Endothelial cell of hepatic sinusoid (primary cell): Measurements from ENCODE around the gene GATD1.

Experiments
- in situ Hi-C: cut with HindIII; loops from 2 replicates; pipeline ENCODE4 v1.10.0; 2017; ENCODE audit warnings: low sequenced_read_pairs

GATD1 gene

GRCh38 chr11:733072-733471 lies 44.2 kb downstream of the GATD1 start:
- in situ Hi-C loops, result no loop called here

DNA sequence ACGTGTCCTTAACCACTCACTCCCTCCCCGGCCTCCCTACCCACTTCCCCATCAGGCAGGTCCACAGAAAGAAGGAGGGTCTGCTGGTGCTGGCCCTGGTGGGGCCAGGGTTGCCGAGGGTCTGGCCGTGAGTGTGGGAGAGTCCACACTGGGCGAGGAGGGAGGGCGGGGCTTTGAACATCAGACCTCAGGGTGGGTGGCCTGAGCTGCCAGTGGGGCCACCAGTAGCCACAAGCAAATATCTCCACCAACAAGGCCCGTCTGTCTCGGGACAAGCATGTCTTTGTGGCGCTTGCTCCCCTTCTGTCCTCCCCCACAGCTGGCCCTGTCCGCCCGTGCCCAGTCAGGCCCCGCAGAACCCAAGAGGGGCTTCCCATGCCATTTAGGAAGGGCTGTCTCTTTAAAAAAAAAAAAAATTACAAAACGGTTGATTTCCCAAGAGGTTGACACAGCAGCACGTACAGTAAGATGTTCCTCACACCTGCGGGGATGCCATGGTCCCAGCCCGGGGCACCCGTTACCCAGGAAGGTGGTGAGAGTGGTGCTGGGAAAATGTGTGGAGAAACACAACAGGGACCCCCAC lies 47.7 kb downstream of the GATD1 start:
- in situ Hi-C loops, result no loop called here

DNA sequence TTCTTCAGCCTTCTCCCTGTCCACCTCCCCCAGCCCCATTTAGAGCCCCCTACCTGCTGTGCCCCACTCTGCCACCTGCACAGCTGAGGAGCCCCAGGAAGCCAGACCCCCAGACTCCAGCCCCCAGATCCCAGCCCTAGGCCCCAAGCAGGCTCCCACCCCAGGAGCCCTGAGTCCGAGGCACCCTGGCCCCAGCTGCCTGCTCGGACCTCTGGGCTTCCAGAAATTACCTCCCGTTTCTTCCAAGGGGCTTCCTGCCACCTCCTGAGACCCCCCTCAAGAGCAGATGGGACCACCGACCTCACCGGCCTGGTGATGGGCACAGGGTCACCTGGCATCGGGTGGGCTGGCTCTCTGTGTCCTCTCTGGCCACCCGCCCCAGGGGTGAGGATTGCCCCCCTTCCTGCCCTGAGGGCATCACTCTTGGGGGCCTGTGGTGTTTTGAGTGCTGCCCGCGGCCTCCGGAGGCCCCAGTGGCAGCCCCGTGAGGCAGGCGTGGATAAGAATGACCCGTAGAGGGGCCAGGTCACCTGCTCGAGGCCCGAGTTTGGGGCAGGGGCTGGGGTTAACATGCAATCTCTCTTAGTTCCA lies 48.3 kb downstream of the GATD1 start:
- in situ Hi-C loops, result no loop called here

DNA sequence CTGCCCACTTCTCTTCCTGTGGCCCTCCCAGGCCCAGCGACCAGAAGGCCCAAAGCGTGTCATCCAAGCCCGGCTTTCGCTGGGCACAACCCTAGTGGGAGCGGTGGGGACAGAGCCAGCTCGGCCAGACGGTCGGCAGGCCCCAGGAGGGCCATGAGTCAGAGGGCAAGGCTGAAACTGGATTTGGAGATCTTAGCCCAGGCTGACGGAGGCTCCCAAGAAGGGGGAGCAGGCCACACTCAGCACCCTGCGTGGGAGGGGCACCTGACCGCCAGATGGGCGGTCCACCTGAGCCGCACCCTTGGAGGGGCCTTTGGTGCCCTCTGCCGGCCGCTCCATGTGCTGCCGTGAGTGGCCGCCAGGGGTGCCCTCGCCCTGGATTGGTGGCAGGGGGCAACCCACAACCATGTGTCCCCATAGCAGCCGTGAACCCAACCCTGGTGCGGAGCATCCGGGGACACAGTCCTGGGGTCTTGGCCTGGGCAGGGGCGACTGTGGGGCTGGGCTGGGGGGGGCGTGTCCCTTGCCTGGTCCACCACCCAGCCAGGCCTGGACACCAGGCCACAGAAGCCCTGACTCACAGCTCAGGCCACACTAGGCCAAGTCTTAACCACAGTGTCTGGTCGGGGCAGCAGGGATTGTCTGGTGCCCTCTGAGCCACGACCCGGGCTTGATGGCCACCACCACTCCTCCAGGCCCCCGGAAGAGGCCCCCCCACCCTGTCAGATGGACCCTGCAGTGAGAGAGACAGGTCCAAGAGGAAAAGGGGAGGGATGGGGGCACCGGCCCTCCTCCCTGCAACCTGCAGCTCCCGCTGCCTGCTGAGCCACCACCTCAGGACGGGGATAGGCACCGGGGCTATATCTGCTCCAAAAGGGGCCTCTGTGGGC lies 49.2 kb downstream of the GATD1 start:
- in situ Hi-C loops, result no loop called here

DNA sequence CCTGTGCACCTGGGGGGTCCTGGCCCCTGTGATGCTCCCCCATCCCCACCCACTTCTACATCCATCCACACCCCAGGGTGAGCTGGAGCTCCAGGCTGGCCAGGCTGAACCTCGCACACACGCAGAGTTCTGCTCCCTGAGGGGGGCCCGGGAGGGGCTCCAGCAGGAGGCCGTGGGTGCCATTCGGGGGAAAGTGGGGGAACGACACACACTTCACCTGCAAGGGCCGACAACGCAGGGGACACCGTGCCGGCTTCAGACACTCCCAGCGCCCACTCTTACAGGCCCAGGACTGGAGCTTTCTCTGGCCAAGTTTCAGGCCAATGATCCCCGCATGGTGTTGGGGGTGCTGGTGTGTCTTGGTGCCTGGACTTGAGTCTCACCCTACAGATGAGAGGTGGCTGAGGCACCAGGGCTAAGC lies 50.0 kb downstream of the GATD1 start:
- in situ Hi-C loops, result no loop called here

DNA sequence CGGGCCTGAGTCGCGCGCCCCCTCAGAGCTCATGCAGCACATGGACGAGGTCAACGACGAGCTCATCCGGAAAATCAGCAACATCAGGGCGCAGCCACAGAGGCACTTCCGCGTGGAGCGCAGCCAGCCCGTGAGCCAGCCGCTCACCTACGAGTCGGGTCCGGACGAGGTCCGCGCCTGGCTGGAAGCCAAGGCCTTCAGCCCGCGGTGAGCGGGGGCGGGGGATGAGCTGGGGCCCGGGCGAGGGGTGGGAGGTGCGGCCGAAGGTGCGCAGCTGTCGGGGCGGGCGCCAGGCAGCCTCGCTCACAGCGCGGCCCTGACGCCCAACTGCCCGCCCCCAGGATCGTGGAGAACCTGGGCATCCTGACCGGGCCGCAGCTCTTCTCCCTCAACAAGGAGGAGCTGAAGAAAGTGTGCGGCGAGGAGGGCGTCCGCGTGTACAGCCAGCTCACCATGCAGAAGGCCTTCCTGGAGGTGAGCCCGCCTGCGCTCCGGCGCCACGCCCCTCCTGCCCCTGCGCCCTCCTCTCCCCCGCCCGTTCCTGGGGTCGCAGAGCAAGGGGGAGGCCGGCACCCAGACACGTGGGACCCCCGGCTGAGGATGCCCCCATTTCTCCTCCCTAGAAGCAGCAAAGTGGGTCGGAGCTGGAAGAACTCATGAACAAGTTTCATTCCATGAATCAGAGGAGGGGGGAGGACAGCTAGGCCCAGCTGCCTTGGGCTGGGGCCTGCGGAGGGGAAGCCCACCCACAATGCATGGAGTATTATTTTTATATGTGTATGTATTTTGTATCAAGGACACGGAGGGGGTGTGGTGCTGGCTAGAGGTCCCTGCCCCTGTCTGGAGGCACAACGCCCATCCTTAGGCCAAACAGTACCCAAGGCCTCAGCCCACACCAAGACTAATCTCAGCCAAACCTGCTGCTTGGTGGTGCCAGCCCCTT lies 50.7 kb downstream of the GATD1 start:
- in situ Hi-C loops, result no loop called here

DNA sequence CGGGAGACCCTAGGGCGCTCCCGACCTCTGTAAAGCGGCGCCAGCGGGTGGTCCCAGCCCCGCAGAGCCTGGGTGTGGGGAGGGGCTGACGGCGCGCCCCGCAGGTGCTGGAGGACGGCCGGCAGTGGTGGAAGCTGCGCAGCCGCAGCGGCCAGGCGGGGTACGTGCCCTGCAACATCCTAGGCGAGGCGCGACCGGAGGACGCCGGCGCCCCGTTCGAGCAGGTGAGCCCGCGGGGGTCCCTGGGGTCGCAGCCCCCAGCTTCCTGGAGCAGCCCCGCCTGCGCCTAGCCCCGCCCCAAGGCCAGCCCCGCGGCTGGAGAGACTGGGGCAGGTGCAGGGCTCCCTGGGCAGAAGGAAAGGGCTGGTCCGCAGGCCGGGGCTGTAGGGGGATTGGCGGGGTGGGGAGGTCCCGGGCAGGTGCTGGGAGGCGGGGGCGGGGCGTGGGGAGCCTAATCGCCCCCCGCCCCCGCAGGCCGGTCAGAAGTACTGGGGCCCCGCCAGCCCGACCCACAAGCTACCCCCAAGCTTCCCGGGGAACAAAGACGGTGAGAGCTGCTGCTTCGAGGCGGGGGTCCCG lies 51.6 kb downstream of the GATD1 start:
- in situ Hi-C loops, result no loop called here

DNA sequence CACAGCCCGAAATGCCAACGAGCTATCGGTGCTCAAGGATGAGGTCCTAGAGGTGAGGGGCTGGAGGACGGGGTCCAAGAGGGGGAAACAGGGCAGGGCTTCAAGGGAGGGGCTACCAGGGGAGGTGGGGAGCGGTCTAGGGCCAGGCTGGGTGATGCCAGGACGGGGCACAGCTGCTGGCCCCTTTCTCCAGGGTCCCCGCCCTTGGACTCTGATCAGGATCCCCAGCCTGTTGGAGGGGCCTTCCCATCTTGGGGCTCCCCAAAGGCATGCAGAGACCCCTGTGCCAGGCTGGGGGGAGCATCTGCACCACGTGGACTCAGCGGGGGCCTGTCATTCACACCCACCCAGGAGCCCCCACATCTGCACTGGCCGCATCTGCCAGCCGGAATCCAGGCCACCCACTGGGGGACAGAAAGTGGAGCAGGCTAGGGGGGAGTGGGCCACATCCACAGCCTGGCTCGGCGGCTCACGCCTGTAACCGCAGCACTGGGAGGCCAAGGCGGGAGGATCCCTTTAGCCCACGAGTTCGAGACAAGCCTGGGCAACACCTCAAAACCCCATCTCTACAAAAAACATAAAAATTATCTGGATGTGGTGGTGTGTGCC lies 52.4 kb downstream of the GATD1 start:
- in situ Hi-C loops, result no loop called here

DNA sequence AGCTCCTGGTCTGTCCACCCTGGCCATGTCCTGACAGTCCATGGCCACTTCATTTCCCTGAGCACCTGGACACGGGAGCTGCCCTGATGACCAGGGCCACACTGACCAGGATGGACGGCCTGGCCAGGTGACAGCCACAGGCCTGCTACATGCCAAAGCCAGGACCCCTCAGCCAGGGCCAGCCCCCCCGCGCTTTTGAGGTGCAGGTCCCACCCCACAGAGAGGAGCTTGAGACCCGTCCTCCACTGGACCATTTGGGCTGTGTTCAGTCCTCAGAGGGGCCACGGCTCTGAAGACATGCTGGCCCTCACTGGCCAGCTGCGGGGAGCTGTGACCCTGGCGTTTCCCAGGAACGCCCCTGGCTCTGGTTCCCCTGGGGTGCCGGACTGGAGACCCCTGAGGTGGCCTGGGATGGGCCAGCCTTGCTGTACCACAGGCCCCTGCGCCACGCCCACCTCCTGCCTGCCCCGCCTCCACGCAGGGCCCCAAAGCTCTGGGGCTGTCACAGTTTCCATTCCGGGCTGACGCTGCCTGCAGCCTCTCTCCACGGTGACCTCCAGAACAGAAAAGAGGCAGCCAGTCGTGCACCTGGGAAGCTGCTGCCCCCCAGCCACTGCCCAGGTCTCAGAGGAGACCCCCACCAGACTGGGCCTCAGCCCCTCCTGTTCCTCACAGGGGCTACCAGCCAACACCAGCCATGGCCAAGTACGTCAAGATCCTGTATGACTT lies 53.1 kb downstream of the GATD1 start:
- in situ Hi-C loops, result no loop called here

- in situ Hi-C loops, result no loop called here
Observed at GRCh38 chr11:723120-723883, 54.0 kb downstream of the GATD1 start.

- in situ Hi-C loops, result no loop called here
Observed at GRCh38 chr11:722346-722811, 54.9 kb downstream of the GATD1 start.

DNA sequence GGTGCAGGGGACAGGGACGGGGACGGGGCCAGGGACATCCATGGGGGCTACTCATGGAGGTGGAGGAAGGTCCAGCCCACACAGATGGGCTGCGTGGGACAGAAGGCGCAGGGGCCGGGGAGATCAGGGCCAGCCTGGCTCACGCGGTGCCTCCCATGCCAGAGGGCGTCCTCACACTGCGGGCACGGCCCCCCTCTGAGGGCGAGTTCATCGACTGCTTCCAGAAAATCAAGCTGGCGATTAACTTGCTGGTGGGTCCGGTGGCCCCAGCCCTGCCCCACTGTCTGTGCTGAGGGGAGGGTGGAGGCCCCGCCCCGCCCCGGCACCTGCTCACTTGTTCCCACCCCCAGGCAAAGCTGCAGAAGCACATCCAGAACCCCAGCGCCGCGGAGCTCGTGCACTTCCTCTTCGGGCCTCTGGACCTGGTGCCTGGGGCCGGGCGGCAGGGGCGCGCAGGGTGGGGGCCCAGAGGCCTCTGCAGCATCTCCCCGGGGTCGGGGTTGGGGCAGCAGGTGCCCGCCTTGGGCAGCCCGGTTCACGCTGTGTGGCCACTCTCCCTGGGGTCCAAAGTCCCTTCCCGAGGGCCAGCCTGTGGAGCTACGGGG lies 55.4 kb downstream of the GATD1 start:
- in situ Hi-C loops, result no loop called here

GRCh38 chr11:721247-721740 lies 56.0 kb downstream of the GATD1 start:
- in situ Hi-C loops, result no loop called here

DNA sequence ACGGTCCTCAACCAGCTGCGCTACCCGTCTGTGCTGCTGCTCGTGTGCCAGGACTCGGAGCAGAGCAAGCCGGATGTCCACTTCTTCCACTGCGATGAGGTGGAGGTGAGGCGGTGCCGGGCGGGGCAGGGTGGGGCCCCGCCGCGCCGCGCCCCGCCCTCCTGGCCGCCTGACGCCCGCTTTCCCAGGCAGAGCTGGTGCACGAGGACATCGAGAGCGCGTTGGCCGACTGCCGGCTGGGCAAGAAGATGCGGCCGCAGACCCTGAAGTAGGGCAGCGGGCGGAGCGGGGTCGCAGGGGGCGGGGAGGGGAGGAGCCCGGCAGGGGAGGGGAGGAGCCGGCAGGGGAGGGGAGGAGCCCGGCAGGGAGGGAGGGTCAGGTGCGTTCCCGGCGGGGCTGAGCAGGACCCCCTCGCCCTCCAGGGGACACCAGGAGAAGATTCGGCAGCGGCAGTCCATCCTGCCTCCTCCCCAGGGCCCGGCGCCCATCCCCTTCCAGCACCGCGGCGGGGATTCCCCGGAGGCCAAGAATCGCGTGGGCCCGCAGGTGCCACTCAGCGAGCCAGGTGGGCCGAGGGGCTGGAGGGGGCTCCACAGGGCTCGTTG lies 56.5 kb downstream of the GATD1 start:
- in situ Hi-C loops, result no loop called here

DNA sequence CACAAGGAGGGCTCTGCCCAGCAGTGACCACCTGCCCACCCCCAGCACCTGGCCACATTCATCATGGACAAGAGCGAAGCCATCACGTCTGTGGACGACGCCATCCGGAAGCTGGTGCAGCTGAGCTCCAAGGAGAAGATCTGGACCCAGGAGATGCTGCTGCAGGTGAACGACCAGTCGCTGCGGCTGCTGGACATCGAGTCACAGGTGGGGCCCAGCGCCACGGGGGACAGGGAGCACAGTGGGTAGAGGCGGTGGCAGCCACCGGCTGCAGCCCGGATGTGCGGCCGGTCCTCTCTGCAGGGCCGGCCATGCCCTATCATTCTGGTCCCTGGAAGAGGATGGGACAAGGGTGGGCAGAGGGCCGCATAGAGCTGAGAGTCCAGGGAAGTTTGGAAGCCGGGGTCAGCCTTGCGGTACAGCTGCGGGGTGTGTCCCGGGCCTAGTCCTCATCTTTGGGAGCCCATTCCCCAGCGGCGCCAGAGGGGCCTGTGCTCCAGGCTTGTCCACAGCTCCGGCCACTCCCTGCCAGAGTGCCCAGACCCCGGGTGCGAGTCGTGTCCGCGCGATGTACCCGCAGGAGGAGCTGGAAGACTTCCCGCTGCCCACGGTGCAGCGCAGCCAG lies 57.2 kb downstream of the GATD1 start:
- in situ Hi-C loops, result no loop called here

- in situ Hi-C loops, result no loop called here
Observed at GRCh38 chr11:719214-720016, 57.9 kb downstream of the GATD1 start.
